Liver (tissue), 9 donors: ENCODE data around the gene PARVB. TPM values are rescaled to one million over a fixed set of nuclear protein-coding genes. Genes with fewer than 3 reads are reported as not detected.

ENCODE experiments used
- DNase-seq: peaks from one replicate; pipeline ENCODE4 v3.0.0-alpha.2; 2017; ENCODE audit warnings: low spot score
- H3K27ac ChIP-seq, 2 donors: one replicate each; pipeline ENCODE4 v1.7.0; 2013; ENCODE audit warnings: inconsistent platforms in 2 of 2, low read length in 2 of 2, control low read depth in 1 of 2, low read depth in 1 of 2, mild to moderate bottlenecking in 1 of 2
- H3K27me3 ChIP-seq, 4 donors: one replicate each; pipeline versions ENCODE4 v1.6.1 to v1.7.0; 2013; ENCODE audit warnings: low read length in 3 of 4, inconsistent platforms in 1 of 4, mild to moderate bottlenecking in 1 of 4, moderate library complexity in 1 of 4; ENCODE audit not compliant: control insufficient read depth in 4 of 4, insufficient read depth in 4 of 4
- H3K36me3 ChIP-seq, 4 donors: one replicate each; pipeline versions ENCODE4 v1.6.1 to v1.7.0; 2013; ENCODE audit warnings: low read length in 3 of 4, mild to moderate bottlenecking in 3 of 4, low read depth in 1 of 4, moderate library complexity in 1 of 4; ENCODE audit not compliant: control insufficient read depth in 4 of 4, insufficient read depth in 3 of 4
- H3K4me1 ChIP-seq, 4 donors: one replicate each; pipeline versions ENCODE4 v1.6.1 to v1.7.0; 2013; ENCODE audit warnings: low read length in 3 of 4, mild to moderate bottlenecking in 3 of 4, moderate library complexity in 1 of 4; ENCODE audit not compliant: control insufficient read depth in 4 of 4, insufficient read depth in 4 of 4
- H3K4me3 ChIP-seq, 3 donors: one replicate each; pipeline versions ENCODE4 v1.6.1 to v1.7.0; 2013; ENCODE audit warnings: low read length in 3 of 3, control low read depth in 1 of 3, low read depth in 1 of 3, mild to moderate bottlenecking in 1 of 3
- H3K9ac ChIP-seq, 2 donors: one replicate each; pipeline ENCODE4 v1.7.0; 2013; ENCODE audit warnings: low read length in 2 of 2, mild to moderate bottlenecking in 2 of 2, moderate library complexity in 2 of 2, control low read depth in 1 of 2, low read depth in 1 of 2
- H3K9me3 ChIP-seq, 4 donors: one replicate each; pipeline versions ENCODE4 v1.6.1 to v1.7.0; 2013; ENCODE audit warnings: low read length in 3 of 4; ENCODE audit not compliant: control insufficient read depth in 4 of 4
- CTCF ChIP-seq: fragments of 150-350 bp; IDR thresholded peaks from 2 replicates; pipeline ENCODE4 v1.5.1; 2017; ENCODE audit warnings: improper control_type of control experiment, low read depth, low read length; ENCODE audit not compliant: missing input control
- GABPA ChIP-seq, 2 donors: IDR thresholded peaks in 1 of 2; conservative IDR thresholded peaks in 1 of 2; 2 replicates each; pipeline ENCODE4 v1.6.1; 2016; ENCODE audit warnings: antibody characterized with exemption in 2 of 2, mild to moderate bottlenecking in 1 of 2, moderate library complexity in 1 of 2
- HNF4A ChIP-seq, 2 donors: conservative IDR thresholded peaks; 2 replicates each; pipeline ENCODE4 v1.6.1; 2016; ENCODE audit warnings: antibody characterized with exemption in 2 of 2, mild to moderate bottlenecking in 2 of 2
- JUND ChIP-seq, 2 donors: IDR thresholded peaks; 2 replicates each; pipeline ENCODE4 v1.6.1; 2016; ENCODE audit warnings: antibody characterized with exemption in 2 of 2
- NR2F2 ChIP-seq: IDR thresholded peaks from 2 replicates; pipeline ENCODE4 v1.6.1; 2016; ENCODE audit warnings: antibody characterized with exemption
- RAD21 ChIP-seq, 2 donors: IDR thresholded peaks; 2 replicates each; pipeline ENCODE4 v1.6.1; 2016; ENCODE audit warnings: antibody characterized with exemption in 2 of 2, mild to moderate bottlenecking in 2 of 2
- REST ChIP-seq: IDR thresholded peaks from 2 replicates; pipeline ENCODE4 v1.6.1; 2016; ENCODE audit warnings: antibody characterized with exemption, mild to moderate bottlenecking
- RXRA ChIP-seq, 2 donors: IDR thresholded peaks; 2 replicates each; pipeline ENCODE4 v1.6.1; 2017 to 2018; ENCODE audit warnings: antibody characterized with exemption in 2 of 2, mild to moderate bottlenecking in 1 of 2
- SP1 ChIP-seq: IDR thresholded peaks from 2 replicates; pipeline ENCODE4 v1.6.1; 2018; ENCODE audit warnings: antibody characterized with exemption, mild to moderate bottlenecking
- TAF1 ChIP-seq: conservative IDR thresholded peaks from 2 replicates; pipeline ENCODE4 v1.6.1; 2016; ENCODE audit warnings: antibody characterized with exemption, mild to moderate bottlenecking
- ZBTB33 ChIP-seq: IDR thresholded peaks from 2 replicates; pipeline ENCODE4 v1.6.1; 2016; ENCODE audit warnings: antibody characterized with exemption
- WGBS: extraction: QIAGEN DNeasy Blood & Tissue Kit; methylation state at CpG from one replicate; pipeline ENCODE4 v1.1.7; 2013; 5-methylcytosine and 5-hydroxymethylcytosine counted together
- polyA plus RNA-seq, 2 donors: library from polyadenylated mRNA; stranded (reverse) in 1 of 2; unstranded in 1 of 2; fragments of 200-250 nt in 1 of 2; fragments of >200 nt in 1 of 2; fragmentation: Nextera tagmentation in 1 of 2; extraction: Ambion mirVana in 1 of 2; gene quantifications; one replicate each; pipeline versions ENCODE4 v1.2.1 to v1.2.3, GENCODE V29; 2013 to 2015
- total RNA-seq, 2 donors: library from RNA; depleted of rRNA; stranded (reverse); fragments of >200 nt; gene quantifications; one replicate each; pipeline ENCODE4 v1.2.3, GENCODE V29; 2014
- TF ChIP-seq, protein P1 (sequence below): IDR thresholded peaks from 2 replicates; pipeline ENCODE4 v1.6.1; 2016; ENCODE audit warnings: antibody characterized with exemption
- donor health status: healthy.
- donor health status: healthy.
- donor health status: healthy.
- donor health status: healthy.
- donor health status: healthy.

PARVB gene
- total and polyA plus RNA-seq, 4 donors, result 3.2 to 55.5 (median 17.7) TPM

DNA sequence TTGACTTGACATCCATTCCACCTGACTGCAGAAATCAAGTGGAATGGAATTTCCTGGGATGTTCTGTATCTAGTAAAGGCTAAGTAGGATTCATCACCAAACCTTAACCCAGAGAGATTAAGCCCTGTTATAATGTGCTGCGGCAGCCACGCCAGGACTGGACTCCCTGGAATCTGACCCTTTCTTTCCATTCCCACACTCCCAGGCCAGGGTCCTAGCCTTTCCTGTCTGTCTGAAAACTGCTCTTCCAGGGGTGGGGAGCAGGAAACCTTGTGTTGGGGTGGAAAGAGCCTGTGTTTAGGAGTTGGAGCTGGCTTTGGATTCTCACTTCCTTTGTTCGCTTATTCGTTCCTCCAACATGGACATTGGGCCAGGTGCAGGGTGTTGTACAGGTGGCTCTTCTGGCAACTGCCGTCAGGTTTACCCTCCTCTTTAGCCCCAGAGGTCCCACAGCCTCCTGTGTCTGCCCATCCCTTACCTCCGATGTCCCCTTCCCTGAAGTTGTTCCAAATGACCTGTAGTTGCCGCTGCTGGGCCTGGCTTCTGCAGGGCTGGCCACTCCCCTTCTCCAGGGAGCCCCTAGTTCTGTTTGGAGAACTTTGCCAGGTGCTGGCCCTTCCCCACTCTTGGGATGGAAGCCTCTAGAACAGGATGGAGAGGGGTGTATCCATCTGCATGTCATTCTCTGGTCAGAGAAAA, 20.5 kb upstream of the PARVB start:
- no peak for DNase-seq
- no peak overlapping the region for H3K27ac ChIP-seq
- WGBS, result 84% methylated on average over 7 of the region's 7 CpGs

DNA sequence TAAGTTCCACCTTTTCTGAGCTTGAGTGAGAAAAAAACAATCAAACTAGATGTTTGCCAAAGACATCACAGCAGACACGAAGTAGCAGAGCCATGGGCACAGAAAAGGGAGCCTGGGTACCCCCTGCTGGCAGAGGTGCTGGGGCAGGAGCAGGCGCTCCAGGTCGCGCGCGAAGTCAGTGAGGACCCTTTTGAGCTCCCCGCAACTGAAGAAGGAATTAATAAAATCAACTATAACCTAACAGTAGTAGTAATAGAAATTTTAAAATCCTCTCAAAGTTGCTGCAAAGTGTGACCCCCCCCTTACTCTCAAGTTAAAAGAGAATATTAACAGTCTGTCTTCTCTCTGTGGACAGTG, 20.0 kb upstream of the PARVB start:
- DNase-seq, result no peak
- no peak overlapping the region for H3K9ac ChIP-seq
- H3K9me3 ChIP-seq, result no peaks in the 10 kb centered on the region
- WGBS, result 94% methylated on average over 7 of the region's 7 CpGs
- TF ChIP-seq ZBTB33, result no peak
- TF ChIP-seq RXRA (IDR thresholded peaks at IDR 0.05), result no peak
- H3K27me3 ChIP-seq, result no peaks in the 10 kb centered on the region
- peaks cover 0 to 3% (median 2%) of the 10 kb centered on the region in 4 donors for H3K36me3 ChIP-seq
- no peak overlapping the region for H3K4me3 ChIP-seq
- H3K4me1 ChIP-seq, result no peaks in the 10 kb centered on the region
- no peak overlapping the region for H3K27ac ChIP-seq

More for the DNA sequence above, 20.5 kb upstream of the PARVB start:
- no peak overlapping the region for H3K9ac ChIP-seq
- no peaks in the 10 kb centered on the region for H3K9me3 ChIP-seq
- TF ChIP-seq JUND (IDR thresholded peaks at IDR 0.05) (no peak), RXRA (IDR thresholded peaks at IDR 0.05) (no peak), ZBTB33 (no peak), RAD21 (IDR thresholded peaks at IDR 0.05) (peak; percentile 8 to 19)
- peaks cover 0 to 7% (median 4%) of the 10 kb centered on the region in 4 donors for H3K36me3 ChIP-seq
- no peaks in the 10 kb centered on the region for H3K27me3 ChIP-seq
- no peaks in the 10 kb centered on the region for H3K4me1 ChIP-seq
- H3K4me3 ChIP-seq, result no peak overlapping the region

- H3K4me3 ChIP-seq, result no peak overlapping the region
- no peak for TF ChIP-seq HNF4A (conservative IDR thresholded peaks at IDR 0.05)
- no peak for TF ChIP-seq TAF1
- TF ChIP-seq, protein P1, sequence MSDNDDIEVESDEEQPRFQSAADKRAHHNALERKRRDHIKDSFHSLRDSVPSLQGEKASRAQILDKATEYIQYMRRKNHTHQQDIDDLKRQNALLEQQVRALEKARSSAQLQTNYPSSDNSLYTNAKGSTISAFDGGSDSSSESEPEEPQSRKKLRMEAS, result no peak
- TF ChIP-seq ZBTB33, result no peak
- no peak for TF ChIP-seq CTCF
- no peak for TF ChIP-seq GABPA (IDR thresholded peaks at IDR 0.05 in 1 of 2, conservative IDR thresholded peaks at IDR 0.05 in 1 of 2)
- no peak for TF ChIP-seq SP1
- TF ChIP-seq NR2F2, result no peak
- no peak for TF ChIP-seq REST
- no peak for TF ChIP-seq JUND (IDR thresholded peaks at IDR 0.05)
- no peaks in the 10 kb centered on the region for H3K9me3 ChIP-seq
- DNase-seq, result no peak
- H3K27ac ChIP-seq, result no peak overlapping the region
- no peaks in the 10 kb centered on the region for H3K36me3 ChIP-seq
- H3K9ac ChIP-seq, result no peak overlapping the region
- no peaks in the 10 kb centered on the region for H3K4me1 ChIP-seq
- 88% methylated on average over 4 of the region's 4 CpGs for WGBS
- no peaks in the 10 kb centered on the region for H3K27me3 ChIP-seq
Observed at GRCh38 chr22:44005524-44005923, 18.6 kb upstream of the PARVB start.
